IPS-18c (cell line): ENCODE measurements around the gene RALB.

Experiments used
- H3K4me3 ChIP-seq: 2 replicates; pipeline ENCODE4 v1.7.0; 2013; ENCODE audit warnings: low read depth, mild to moderate bottlenecking, low read length, moderate library complexity; ENCODE audit not compliant: insufficient read depth
- H3K9me3 ChIP-seq: one replicate; pipeline ENCODE4 v1.6.1; 2013; ENCODE audit warnings: mild to moderate bottlenecking, low read length, moderate library complexity; ENCODE audit not compliant: control insufficient read depth, insufficient read depth

RALB gene

GRCh38 chr2:120271711-120272379 lies 19.2 kb downstream of the RALB start:
- no peaks in the 10 kb centered on the region for H3K9me3 ChIP-seq

DNA sequence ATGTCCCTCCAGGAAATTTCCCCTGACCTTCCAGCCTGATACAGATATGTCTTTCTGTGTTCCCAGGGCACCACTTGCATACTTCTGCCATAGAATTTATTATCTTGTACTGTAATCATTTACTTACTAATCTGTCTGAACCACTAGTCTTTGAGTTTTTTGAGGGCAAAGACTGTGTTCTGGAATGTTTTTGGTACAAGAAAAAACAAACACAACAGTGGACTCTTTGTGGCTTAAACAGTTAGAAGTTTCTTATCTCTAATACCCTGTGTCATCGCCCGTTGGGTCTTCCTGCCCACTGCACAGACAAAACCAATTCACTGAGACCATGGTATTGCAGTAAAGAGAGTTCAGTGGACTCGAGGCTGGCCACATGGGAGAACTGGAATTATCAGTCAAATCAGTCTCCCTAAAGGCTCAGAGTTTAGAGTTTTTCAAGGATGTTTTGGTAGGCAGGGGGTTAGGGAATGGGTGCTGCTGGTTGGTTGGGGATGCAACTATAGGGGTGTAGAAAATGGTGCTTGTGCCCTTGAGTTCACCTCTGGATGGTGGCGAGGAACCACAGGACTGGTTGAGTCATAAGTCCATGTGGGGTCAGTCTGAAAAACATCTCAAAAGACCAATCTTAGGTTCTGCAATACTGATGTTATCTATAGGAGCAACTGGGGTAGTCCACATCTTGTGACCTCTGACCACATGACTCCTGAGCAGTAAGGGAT lies 20.3 kb downstream of the RALB start:
- Histone ChIP-seq H3K9me3 (no peaks in the 10 kb centered on the region), H3K4me3 (no peak overlapping the region)

More at GRCh38 chr2:120271711-120272379, 19.2 kb downstream of the RALB start:
- H3K4me3 ChIP-seq: no peak overlapping the region

GRCh38 chr2:120275617-120276400 lies 23.2 kb downstream of the RALB start:
- Histone ChIP-seq H3K4me3 (no peak overlapping the region), H3K9me3 (no peaks in the 10 kb centered on the region)

GRCh38 chr2:120277505-120278205 lies 25.0 kb downstream of the RALB start:
- Histone ChIP-seq H3K4me3 (no peak overlapping the region), H3K9me3 (no peaks in the 10 kb centered on the region)

DNA sequence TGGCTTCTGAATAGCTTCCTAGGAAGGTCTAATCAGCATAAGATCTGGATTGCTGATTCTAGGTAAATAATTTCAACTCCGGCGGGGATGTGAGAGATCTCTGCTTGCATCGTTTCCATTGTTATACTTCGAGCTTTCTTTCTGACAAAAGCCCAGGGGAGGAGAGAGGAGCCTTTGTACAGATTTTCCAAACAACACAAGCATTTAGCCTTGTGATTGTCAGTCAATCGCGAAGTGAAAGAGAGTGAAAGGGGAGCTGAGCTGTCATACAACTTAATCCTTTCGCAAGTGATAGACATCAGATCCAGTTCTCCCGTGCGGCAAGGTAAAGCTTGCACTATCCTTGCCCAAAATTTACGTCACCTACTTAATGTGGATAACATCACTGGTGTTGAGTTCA lies 26.2 kb downstream of the RALB start:
- Histone ChIP-seq H3K9me3 (no peaks in the 10 kb centered on the region), H3K4me3 (no peak overlapping the region)

DNA sequence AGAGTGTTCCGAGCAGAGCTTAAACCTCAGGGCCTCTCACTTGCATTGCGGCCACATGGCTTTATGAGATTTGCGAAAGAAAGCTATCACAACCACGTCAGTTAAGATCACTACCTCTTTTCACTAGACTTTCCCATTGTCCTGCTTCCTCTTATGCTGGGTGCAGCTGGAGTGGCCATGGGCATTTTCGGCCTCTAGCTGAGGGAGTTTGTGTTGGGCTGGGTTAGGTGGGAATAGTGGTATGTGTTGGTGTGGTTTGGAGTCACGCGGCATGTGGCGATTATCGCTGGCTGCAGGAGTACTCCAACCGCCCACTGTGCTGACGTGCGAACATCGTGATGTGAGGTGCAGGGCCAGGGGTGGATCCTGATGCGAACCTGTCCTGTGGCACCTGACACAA lies 27.1 kb downstream of the RALB start:
- no peak overlapping the region for H3K4me3 ChIP-seq
- no peaks in the 10 kb centered on the region for H3K9me3 ChIP-seq

GRCh38 chr2:120283649-120284048 lies 31.0 kb downstream of the RALB start:
- H3K9me3 ChIP-seq: no peaks in the 10 kb centered on the region
- no peak overlapping the region for H3K4me3 ChIP-seq

DNA sequence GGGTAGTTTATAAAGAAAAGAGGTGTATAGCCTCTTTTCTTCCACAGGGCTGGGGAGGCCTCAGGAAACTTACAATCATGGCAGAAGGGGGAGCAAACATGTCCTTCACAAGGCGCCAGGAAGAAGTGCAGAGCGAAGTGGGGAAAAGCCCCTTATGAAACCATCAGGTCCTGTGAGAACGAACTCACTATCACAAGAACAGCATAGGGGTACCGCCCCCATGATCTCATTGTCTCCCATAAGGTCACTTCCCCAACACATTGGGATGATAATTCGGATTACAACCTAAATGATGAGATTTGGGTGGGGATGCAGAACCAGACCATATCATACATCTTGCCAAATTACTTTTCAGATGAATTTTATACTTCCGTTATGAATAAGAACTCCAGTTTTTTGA lies 32.4 kb downstream of the RALB start:
- H3K9me3 ChIP-seq: no peaks in the 10 kb centered on the region
- H3K4me3 ChIP-seq: no peak overlapping the region

DNA sequence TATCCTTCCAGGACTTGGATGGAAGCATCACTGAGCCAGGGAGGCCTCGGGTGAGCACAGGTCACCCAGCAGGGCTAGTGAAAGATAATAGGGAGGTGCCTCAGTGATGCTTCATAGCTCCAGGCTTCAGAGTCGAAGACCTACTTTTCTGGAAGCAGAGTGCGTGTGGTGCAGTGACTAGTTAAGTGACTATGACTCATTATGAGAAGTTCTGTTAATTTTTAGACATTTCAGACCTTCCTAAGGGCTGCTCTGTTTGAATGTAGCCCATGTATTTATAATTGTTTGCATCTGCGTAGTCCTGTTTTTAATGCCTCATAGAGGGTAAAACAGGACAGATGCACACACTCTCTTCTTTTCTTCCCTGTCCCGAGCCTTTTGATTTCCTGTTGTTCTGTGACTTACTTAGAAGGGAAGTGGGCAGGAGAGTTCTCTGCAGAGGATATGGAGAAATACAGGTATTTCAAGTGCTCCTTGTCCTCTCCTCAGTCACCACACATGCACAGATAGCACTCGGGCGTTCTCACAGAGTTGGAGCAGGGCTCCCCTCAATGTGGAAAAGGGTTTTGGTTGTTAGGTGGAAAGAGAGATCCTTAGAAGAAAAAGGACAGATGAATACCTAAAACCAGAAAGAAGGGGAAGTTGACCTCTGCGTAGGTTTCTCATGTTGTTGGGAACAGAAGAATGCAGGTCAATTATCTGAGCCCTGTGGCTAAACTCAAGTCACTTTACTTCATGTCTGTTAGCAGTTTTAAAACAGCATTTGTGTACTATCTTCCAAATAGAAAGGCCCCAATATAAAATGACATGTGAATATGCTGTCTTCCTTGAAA lies 34.7 kb downstream of the RALB start:
- Histone ChIP-seq H3K9me3 (no peaks in the 10 kb centered on the region), H3K4me3 (no peak overlapping the region)

DNA sequence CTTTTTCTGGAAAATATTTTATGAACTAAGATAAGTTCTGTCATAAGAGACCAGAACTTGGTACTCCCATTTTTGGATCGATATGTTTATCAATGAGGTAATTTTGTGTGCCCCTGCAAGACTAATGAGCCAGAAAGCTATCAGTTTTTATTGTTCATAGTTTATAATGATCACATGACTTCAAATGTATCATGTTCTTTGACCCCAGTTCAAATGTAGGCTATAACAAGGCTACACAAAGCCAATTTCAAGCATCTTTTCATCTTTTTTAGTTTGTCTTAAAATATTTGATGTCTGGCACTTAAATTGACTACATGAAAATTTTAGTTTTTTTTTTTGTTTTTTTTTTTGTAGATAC lies 35.3 kb downstream of the RALB start:
- Histone ChIP-seq H3K9me3 (no peaks in the 10 kb centered on the region), H3K4me3 (no peak overlapping the region)

DNA sequence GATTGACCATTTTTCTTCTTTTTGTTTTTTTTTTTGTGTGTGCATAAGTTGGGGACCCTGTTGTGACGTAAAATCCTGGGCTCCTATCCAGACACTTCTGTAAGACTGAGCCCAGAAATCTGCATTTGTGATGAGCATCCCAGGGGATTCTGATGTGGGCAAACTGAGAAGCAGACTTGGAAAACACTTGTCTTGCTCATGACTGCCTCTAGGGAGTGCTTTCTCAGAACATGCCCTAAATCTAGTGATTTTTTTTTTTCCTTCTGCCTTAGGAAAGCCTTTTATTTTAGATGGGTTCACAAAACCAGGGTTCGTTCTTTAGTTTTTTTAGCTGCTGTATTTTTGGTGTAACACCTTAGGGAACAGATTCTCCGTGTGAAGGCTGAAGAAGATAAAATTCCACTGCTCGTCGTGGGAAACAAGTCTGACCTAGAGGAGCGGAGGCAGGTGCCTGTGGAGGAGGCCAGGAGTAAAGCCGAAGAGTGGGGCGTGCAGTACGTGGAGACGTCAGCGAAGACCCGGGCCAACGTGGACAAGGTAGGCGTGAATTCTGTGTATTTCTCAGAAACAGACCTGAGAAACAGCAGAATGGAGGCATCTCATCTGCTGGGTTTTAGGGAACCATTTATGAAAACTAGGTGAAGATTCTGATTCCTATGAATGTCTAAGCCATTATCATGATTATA lies 36.7 kb downstream of the RALB start:
- Histone ChIP-seq H3K9me3 (no peaks in the 10 kb centered on the region), H3K4me3 (no peak overlapping the region)

DNA sequence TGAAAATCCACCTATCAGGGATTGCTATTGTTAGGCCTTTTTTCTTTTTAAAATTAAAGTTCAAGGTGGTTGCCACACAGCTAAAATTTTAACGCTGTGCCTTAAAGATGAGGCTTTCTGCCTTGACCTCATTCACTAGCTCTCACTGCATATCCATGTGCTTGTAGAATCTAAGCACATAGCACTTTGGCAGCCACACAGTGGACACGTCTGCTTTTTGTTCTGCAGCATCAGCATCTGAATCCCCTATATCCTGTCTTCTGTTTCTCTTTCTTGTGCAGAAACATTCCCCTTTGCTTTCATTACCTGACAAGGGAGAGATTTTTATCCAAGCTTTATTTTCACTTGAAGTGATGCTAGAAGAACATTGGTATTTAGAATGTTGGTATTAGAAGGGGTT lies 38.1 kb downstream of the RALB start:
- no peak overlapping the region for H3K4me3 ChIP-seq
- H3K9me3 ChIP-seq: no peaks in the 10 kb centered on the region

- H3K4me3 ChIP-seq: no peak overlapping the region
- H3K9me3 ChIP-seq: no peaks in the 10 kb centered on the region
Measured at GRCh38 chr2:120291401-120292311, 39.0 kb downstream of the RALB start.

DNA sequence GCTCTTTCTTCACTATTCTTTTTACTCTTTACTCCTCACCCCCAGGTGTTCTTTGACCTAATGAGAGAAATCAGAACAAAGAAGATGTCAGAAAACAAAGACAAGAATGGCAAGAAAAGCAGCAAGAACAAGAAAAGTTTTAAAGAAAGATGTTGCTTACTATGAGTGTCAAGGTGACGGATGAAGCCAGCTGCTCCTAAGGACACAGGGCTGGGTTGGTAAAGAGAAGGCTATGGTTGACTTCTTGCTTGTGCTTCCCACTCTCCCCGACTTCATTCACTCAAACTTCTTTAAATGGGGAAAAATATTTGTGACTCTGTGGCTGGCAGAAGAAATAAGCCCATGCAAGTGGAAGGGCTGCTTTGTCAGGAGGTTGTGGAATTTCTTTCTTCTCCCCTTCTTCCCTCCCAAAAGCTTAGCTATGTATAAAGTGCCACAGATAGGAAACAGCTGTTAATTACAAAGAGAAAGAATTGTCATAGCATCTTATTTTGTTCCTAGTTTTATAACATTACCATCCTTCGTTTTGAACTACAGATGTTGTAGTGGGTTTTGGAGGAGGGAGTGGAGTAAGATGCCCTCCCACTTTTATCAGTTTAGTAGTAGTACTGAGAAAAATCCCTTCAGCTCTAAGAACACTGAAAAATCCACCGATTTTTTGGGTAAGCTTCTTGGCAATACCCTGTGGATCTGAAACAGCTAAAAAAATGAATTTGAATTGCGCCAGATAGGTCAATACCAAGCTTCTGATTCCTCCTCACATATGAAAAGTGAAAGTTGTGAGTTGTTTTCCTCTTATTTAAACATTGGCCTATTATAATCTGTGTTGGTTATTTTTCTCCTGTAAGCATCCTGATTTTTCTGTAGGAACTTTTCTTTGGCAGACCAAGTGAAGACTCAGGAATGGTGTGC lies 40.7 kb downstream of the RALB start:
- Histone ChIP-seq H3K9me3 (no peaks in the 10 kb centered on the region), H3K4me3 (no peak overlapping the region)

DNA sequence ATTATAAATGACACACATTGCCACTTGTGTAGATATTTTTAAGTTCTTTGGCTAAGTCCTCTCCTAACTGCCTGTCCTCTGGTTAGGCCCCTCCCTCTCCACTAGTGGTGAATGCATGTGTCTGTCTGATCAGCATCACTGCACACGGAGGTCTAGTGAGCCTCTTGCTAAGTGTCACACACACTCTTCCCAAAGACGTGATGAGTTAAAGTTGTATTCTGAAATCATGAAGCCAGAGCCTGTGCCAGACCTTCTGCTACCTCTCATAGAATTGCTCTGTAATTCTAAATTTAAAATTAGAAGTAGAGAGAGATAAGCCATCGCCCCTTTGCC lies 41.3 kb downstream of the RALB start:
- Histone ChIP-seq H3K9me3 (no peaks in the 10 kb centered on the region), H3K4me3 (no peak overlapping the region)
